B cell (primary cell): Measurements from ENCODE around the gene SCRN1. TPM values are rescaled to one million over a fixed set of nuclear protein-coding genes. Genes with fewer than 3 reads are reported as not detected.

ENCODE experiments used
- ATAC-seq: fragments of 200-7000 bp; cut with Tn5 transposase; one replicate; pipeline ENCODE4 v1.10.0; 2021; ENCODE audit warnings: low read depth, mild to moderate bottlenecking, moderate number of reproducible peaks, moderate library complexity
- CTCF ChIA-PET: fragments of 350-600 bp; sonication (Branson Sonifier 250); formaldehyde crosslinking; loops from one replicate; lab custom pipeline; 2021; ENCODE audit warnings: antibody characterized with exemption, inconsistent platforms; lab: Charles Lee
- POLR2A ChIA-PET: fragments of 350-600 bp; sonication (Branson Sonifier 250); formaldehyde crosslinking; loops from one replicate; lab custom pipeline; 2021; ENCODE audit warnings: antibody characterized with exemption; lab: Charles Lee
- DNase-seq: peaks from one replicate; pipeline ENCODE4 v3.0.0; 2013
- H2AFZ ChIP-seq: 2 replicates; pipeline ENCODE4 v1.6.1; 2012; ENCODE audit warnings: mild to moderate bottlenecking, low read depth, low read length; ENCODE audit not compliant: insufficient read depth, poor library complexity, severe bottlenecking
- H3K27ac ChIP-seq, 2 donors: 1 replicate in 1 of 2; 2 replicates in 1 of 2; pipeline ENCODE4 v1.5.1; 2012 to 2013; ENCODE audit warnings: low read length in 2 of 2, mild to moderate bottlenecking in 2 of 2, moderate library complexity in 1 of 2
- H3K27me3 ChIP-seq, 4 experiments: fragments of 200-600 bp in 1 of 4; sonication (generic) in 1 of 4; replicated peaks in 1 of 4; 1 replicate in 2 of 4; 2 replicates in 2 of 4; pipeline versions ENCODE4 v1.6.1 to v1.7.0; 2013 to 2016; ENCODE audit warnings: low read length in 3 of 4, mild to moderate bottlenecking in 2 of 4, mixed read lengths in 1 of 4, moderate library complexity in 1 of 4; ENCODE audit not compliant: insufficient read depth in 4 of 4, control insufficient read depth in 3 of 4; ENCODE audit errors: control extremely low read depth in 1 of 4
- H3K36me3 ChIP-seq, 2 experiments: replicated peaks in 1 of 2; 1 replicate in 1 of 2; 2 replicates in 1 of 2; pipeline versions ENCODE4 v1.6.1 to v1.7.1; 2013; ENCODE audit warnings: low read length in 1 of 2; ENCODE audit not compliant: insufficient read depth in 2 of 2, control insufficient read depth in 1 of 2; ENCODE audit errors: control extremely low read depth in 1 of 2, extremely low read depth in 1 of 2
- H3K4me1 ChIP-seq, 2 donors: fragments of 200-600 bp in 1 of 2; sonication (generic) in 1 of 2; 1 replicate in 1 of 2; 2 replicates in 1 of 2; pipeline versions ENCODE4 v1.5.1 to v1.6.1; 2013 to 2017; ENCODE audit warnings: low read length in 2 of 2; ENCODE audit not compliant: control insufficient read depth in 2 of 2, insufficient read depth in 2 of 2
- H3K4me2 ChIP-seq: replicated peaks from 2 replicates; pipeline ENCODE3; 2012; ENCODE audit warnings: mild to moderate bottlenecking, low read depth, low read length; ENCODE audit not compliant: poor library complexity, severe bottlenecking
- H3K4me3 ChIP-seq, 5 experiments: fragments of 200-600 bp in 1 of 5; sonication (generic) in 1 of 5; 1 replicate in 3 of 5; 2 replicates in 2 of 5; pipeline versions ENCODE4 v1.5.1 to v1.7.0; 2011 to 2016; ENCODE audit warnings: low read length in 4 of 5, mild to moderate bottlenecking in 4 of 5, low read depth in 2 of 5, control low read depth in 1 of 5, moderate library complexity in 1 of 5; ENCODE audit not compliant: insufficient read depth in 1 of 5; ENCODE audit errors: control extremely low read depth in 1 of 5, extremely low read depth in 1 of 5
- H3K79me2 ChIP-seq: fragments of 200-600 bp; sonication (generic); one replicate; pipeline ENCODE4 v1.6.0; 2016; ENCODE audit warnings: low read length; ENCODE audit not compliant: control insufficient read depth, insufficient read depth
- H3K9ac ChIP-seq: fragments of 200-600 bp; sonication (generic); 2 replicates; pipeline ENCODE4 v1.6.1; 2017; ENCODE audit warnings: mild to moderate bottlenecking, low read length, moderate library complexity
- H3K9me3 ChIP-seq, 3 donors: one replicate each; pipeline versions ENCODE4 v1.6.1 to v1.7.1; 2013; ENCODE audit warnings: low read length in 2 of 3; ENCODE audit not compliant: control insufficient read depth in 2 of 3, insufficient read depth in 1 of 3; ENCODE audit errors: control extremely low read depth in 1 of 3
- H4K20me1 ChIP-seq: 2 replicates; pipeline ENCODE4 v1.6.0; 2012; ENCODE audit warnings: mild to moderate bottlenecking, low read length; ENCODE audit not compliant: insufficient read depth, control insufficient read depth, poor library complexity, severe bottlenecking
- H3K27ac Mint-ChIP-seq: one replicate; pipeline ENCODE4 v1.8.0; 2021; ENCODE audit warnings: mixed read lengths
- H3K27me3 Mint-ChIP-seq: one replicate; pipeline ENCODE4 v1.8.0; 2021; ENCODE audit warnings: mixed read lengths
- H3K4me1 Mint-ChIP-seq: one replicate; pipeline ENCODE4 v1.8.0; 2021; ENCODE audit warnings: mixed read lengths
- H3K4me3 Mint-ChIP-seq: one replicate; pipeline ENCODE4 v1.8.0; 2021; ENCODE audit warnings: mixed read lengths
- H3K9me3 Mint-ChIP-seq: one replicate; pipeline ENCODE4 v1.8.0; 2022; ENCODE audit warnings: mixed read lengths; ENCODE audit not compliant: insufficient read depth
- EZH2 ChIP-seq: IDR thresholded peaks from 2 replicates; pipeline ENCODE4 v1.6.1; 2012; ENCODE audit warnings: borderline replicate concordance, low read depth, mild to moderate bottlenecking, moderate library complexity, low read length; ENCODE audit not compliant: insufficient read depth, poor library complexity, severe bottlenecking
- WGBS: methylation state at CpG from one replicate; pipeline ENCODE4 v1.1.5; 2013; ENCODE audit warnings: missing lambda C conversion rate; ENCODE audit not compliant: insufficient coverage; 5-methylcytosine and 5-hydroxymethylcytosine counted together
- intact Hi-C: fragments of 100-400 bp; cut with micrococcal nuclease; formaldehyde crosslinking; loops from one replicate; pipeline ENCODE4 v1.10.0; 2022
- polyA plus RNA-seq: library from polyadenylated mRNA; depleted of rRNA; stranded (reverse); fragments of >200 nt; gene quantifications from 2 replicates; pipeline ENCODE4 v1.2.3, GENCODE V29; 2012
- total RNA-seq, 2 donors: library from RNA; stranded (reverse); fragments of 120-200 nt in 1 of 2; gene quantifications; 1 replicate in 1 of 2; 2 replicates in 1 of 2; pipeline versions ENCODE4 v1.2.3 to v1.2.4, GENCODE V29; 2013 to 2022
- TF ChIP-seq, protein P1 (sequence below): fragments of 200-600 bp; IDR thresholded peaks from one replicate; pipeline ENCODE4 v1.8.0; 2022; ENCODE audit warnings: antibody characterized with exemption, mild to moderate bottlenecking

SCRN1 gene
- total and polyA plus RNA-seq, 2 donors (not counting 1 experiment from before 2014, with no cell fraction given): 16.6 to 66.6 TPM

DNA sequence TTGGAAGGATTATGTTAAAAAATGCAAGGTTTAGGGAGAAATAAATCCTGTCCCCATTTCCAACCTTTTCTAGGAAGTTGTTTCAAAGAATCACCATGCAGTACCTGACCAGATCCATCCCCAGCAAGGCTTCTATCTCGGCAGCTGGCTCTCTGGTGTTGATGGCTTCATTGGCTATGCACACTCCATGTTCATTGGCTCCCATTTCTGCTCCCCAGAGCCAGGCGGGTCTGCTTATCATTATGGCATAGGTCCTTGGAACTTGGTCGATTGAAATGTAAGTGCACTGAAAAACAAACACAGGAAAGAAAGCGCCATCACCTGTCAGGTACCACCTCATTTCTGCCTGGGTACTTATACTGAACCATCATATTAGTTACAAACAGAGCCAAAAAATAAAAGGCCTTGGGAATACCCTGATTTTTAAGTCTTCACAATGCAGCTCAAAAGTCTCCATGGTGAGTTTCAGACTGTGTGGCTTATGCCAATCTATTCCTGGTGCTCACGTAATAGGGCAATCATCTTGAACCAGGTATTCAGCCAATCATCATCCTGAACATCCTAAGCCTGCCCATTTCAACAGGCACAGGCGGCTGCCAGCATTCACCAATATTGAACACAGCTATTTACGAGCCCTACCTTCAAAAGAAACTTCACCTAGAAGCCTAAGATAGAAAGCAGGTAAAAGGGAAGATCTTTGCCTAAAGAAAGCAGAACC, 34.4 kb downstream of the SCRN1 start:
- peaks cover 14 to 20% of the 10 kb centered on the region in 2 donors for H3K4me1 ChIP-seq
- no peak overlapping the region for H3K4me3 ChIP-seq
- peaks cover 5% of the 10 kb centered on the region for H4K20me1 ChIP-seq
- Mint-ChIP-seq H3K27ac (peak overlapping the region; percentile 61), H3K4me3 (no peak overlapping the region), H3K4me1 (peaks cover 32% of the 10 kb centered on the region), H3K9me3 (no peaks in the 10 kb centered on the region), H3K27me3 (no peaks in the 10 kb centered on the region)
- CTCF ChIA-PET: interaction anchor here (0.8 to 5.4 kb wide), 6 partner anchors 16 to 120 kb away, joined by 3 to 48 read pairs (median 7); no protein-coding TSS in a partner anchor
- H3K9ac ChIP-seq: no peak overlapping the region
- H3K9me3 ChIP-seq: peaks cover 0 to 11% (median 0%) of the 10 kb centered on the region in 3 donors
- H3K27ac ChIP-seq: no peak overlapping the region
- no peaks in the 10 kb centered on the region for H3K79me2 ChIP-seq
- DNase-seq: no peak
- H3K27me3 ChIP-seq: no peaks in the 10 kb centered on the region
- 94% methylated on average over 5 of the region's 7 CpGs for WGBS
- intact Hi-C loops: no loop called here
- no peak for TF ChIP-seq EZH2
- TF ChIP-seq, protein P1, sequence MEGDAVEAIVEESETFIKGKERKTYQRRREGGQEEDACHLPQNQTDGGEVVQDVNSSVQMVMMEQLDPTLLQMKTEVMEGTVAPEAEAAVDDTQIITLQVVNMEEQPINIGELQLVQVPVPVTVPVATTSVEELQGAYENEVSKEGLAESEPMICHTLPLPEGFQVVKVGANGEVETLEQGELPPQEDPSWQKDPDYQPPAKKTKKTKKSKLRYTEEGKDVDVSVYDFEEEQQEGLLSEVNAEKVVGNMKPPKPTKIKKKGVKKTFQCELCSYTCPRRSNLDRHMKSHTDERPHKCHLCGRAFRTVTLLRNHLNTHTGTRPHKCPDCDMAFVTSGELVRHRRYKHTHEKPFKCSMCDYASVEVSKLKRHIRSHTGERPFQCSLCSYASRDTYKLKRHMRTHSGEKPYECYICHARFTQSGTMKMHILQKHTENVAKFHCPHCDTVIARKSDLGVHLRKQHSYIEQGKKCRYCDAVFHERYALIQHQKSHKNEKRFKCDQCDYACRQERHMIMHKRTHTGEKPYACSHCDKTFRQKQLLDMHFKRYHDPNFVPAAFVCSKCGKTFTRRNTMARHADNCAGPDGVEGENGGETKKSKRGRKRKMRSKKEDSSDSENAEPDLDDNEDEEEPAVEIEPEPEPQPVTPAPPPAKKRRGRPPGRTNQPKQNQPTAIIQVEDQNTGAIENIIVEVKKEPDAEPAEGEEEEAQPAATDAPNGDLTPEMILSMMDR: no peak
- H2AFZ ChIP-seq: no peak overlapping the region
- POLR2A ChIA-PET: no interaction called here
- H3K36me3 ChIP-seq: peaks cover 2 to 16% of the 10 kb centered on the region in 2 experiments
- ATAC-seq: no peak
- no peak overlapping the region for H3K4me2 ChIP-seq

DNA sequence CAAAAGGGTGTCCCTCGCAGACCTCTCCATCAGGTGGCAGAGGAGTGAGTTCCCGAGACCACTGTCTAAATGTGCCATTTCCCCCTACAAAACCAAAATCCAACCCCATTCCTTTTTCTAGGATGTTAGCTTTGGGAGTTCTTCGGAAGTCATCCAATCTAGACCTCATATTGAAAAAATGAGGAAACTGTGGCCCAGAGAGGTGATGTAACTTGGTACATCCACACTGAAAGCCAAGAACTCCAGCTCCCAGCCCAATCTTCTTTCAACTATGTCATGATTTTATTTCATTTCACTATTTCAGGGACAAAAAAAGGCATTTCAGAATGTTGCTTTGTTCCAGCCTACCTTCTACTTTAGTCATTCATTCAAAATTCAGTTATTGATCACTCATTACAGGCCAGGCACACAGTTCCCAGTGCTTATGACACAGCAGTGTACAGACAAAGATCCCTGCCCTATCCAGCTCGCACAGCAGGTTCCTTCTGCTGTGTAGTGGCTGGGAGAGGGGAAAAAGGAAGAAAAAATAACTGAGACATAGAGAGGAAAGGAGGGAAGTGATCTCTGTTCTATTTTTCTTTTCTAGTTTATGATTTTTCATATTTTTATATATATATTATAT, 35.8 kb downstream of the SCRN1 start:
- no peak overlapping the region for H3K27ac Mint-ChIP-seq
- no peaks in the 10 kb centered on the region for H3K79me2 ChIP-seq
- ATAC-seq (no peak), DNase-seq (no peak)
- ChIA-PET POLR2A (no interaction called here), CTCF (interaction anchor here (0.9 to 4.2 kb wide), 4 partner anchors 14 to 108 kb away, joined by 3 to 21 read pairs (median 5); no protein-coding TSS in a partner anchor)
- no peak overlapping the region for H3K9ac ChIP-seq
- H3K4me1 Mint-ChIP-seq: peaks cover 31% of the 10 kb centered on the region
- H3K27me3 ChIP-seq: no peaks in the 10 kb centered on the region
- peaks cover 2 to 21% of the 10 kb centered on the region in 2 experiments for H3K36me3 ChIP-seq
- no peak overlapping the region for H2AFZ ChIP-seq
- no peaks in the 10 kb centered on the region for H3K9me3 Mint-ChIP-seq
- no CpG with 5 or more reads among the region's 4 CpGs for WGBS
- H3K4me3 Mint-ChIP-seq: no peak overlapping the region
- no peaks in the 10 kb centered on the region for H3K27me3 Mint-ChIP-seq
- peaks cover 0 to 16% (median 0%) of the 10 kb centered on the region in 3 donors for H3K9me3 ChIP-seq
- H3K4me2 ChIP-seq: no peak overlapping the region
- H3K27ac ChIP-seq: no peak overlapping the region
- H3K4me1 ChIP-seq: peaks cover 14 to 20% of the 10 kb centered on the region in 2 donors
- peaks cover 5% of the 10 kb centered on the region for H4K20me1 ChIP-seq
- no peak for TF ChIP-seq EZH2
- TF ChIP-seq, protein P1: no peak
- no peak overlapping the region for H3K4me3 ChIP-seq
- intact Hi-C loops: no loop called here
